Raji (cell line): ENCODE data around the gene KLHL15.

Source experiments
- POLR2A ChIP-seq: IDR thresholded peaks from 2 replicates; pipeline ENCODE4 v1.6.1; 2011; ENCODE audit warnings: low read depth, low read length, control low read depth; ENCODE audit not compliant: insufficient read depth

KLHL15 gene

DNA sequence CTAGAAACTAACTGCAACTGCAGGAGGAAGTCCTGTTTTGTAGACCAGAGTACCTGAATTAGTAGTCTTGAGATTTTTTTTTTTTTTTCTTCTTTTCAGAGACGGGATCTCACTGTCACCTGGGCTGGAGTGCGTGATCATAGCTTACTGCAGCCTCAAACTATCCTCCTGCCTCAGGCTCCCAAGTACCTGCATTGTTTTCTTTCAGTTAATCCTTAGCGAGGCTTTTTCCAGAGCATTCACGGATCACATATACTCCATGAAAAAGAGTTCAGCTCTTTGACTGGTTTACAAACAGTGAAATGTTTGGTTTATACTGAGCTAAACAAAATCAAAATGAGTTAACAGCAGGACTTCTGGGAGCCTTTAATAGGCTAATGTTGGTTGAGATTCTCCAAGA is 45.8 kb downstream of the KLHL15 start:
- TF ChIP-seq POLR2A = no peak

DNA sequence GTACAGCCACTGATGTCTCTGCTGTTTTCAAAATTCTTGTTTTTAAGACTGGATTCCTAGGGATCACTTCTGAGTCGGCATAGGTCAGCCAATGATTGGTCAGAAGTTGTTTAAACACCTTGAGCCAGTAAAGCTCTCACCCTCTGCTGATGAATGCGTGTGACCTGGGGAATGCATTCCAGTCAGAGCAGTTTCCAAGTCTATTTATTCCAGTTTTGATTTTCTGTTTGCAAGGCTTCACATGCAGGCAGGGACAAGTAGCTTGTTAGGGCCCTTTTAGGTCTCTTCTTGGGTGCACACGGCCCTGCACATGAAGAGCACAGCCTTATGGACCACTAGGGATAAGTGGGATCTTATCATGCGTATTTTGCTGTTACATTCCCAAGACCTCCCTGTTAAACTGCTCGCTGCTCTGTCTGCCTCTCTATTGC is 47.0 kb downstream of the KLHL15 start:
- no peak for TF ChIP-seq POLR2A

DNA sequence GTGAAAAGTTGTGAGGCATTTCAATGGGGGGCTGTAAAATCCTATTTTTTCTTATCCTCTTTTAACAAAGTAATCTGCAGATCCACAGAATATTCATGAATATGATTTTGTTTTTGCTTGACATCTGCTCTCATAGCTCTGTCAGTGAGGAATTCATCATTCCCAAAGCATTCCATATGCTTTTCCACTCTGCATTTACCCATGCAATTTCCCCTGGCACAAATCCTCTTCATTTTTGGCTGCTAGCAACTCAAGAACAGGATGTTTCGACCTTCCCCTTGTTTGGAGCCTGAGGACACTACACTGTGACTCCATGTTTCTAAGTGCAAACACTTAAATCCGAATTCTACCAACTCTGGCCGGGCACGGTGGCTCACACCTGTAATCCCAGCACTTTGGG is 48.5 kb downstream of the KLHL15 start:
- TF ChIP-seq POLR2A = no peak

DNA sequence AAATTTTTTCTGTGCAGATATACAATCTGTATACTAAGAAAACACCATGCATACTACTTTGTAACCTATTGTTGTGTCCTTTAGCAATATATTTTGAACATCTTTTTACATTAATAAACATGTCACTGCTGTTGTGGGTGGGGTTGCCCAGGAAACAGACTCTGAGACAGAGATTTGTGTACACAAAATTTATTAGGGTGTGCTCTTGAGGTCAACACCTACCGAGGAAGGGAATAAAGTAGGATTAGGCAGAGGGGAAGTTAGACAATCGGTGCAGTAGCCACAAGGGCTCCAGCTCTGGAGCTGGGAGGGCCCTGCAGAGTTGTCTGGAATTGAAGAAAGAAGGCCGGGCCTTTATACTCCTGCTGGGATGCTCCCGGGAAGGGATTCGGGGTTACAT is 62.8 kb downstream of the KLHL15 start:
- no peak for TF ChIP-seq POLR2A

DNA sequence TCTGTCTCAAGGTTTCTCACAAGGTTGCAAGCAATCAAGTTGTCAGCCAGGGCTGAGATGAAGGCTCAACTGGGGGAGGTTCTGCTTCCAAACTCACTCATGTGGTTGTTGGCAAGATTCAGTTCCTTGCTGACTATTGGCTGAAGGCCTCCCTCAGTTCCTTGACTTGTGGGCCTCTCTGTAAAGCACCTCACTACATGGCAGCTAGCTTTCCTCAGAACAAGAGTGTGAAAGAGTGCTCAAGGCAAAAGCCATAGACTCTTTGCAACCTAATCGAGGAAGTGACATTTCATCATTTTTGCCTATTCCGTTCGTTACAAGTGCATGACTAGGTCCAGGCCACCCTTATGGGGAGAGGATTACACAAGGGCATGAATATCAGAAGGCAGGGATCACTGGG is 67.2 kb downstream of the KLHL15 start:
- TF ChIP-seq POLR2A = no peak

DNA sequence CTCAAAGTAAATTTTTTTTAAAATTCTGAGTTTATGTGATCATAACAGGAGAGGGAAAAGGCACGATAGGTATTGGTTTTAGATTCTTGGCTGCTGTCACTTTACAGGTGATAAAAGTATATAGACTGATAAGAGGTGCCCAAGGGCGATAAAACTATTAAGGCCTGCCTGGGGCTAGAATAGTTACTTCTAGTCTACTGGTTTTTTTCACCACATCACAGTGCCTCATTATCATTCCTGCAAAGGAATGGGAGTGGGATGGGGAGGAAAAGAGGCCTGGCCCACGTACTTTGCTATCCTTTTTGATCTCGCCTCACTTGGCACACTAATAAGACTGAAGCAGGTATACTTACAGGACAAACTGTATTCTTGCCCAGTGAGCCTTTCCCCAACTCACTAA is 72.6 kb downstream of the KLHL15 start:
- no peak for TF ChIP-seq POLR2A

DNA sequence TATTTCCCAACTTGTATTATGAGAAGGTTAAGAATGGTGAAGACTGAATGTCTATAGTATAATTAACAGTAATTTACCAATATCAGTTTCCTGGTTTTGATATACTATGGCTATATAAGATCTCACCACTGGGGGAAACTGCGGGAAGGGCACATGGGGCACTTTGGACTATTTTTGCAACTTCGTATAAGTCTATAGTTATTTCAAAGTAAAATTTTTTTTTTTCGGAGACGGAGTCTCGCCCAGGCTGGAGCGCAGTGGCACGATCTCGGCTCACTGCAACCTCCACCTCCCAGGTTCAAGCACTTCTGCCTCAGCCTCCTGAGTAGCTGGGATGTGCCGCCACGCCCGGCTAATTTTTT is 73.1 kb downstream of the KLHL15 start:
- no peak for TF ChIP-seq POLR2A

DNA sequence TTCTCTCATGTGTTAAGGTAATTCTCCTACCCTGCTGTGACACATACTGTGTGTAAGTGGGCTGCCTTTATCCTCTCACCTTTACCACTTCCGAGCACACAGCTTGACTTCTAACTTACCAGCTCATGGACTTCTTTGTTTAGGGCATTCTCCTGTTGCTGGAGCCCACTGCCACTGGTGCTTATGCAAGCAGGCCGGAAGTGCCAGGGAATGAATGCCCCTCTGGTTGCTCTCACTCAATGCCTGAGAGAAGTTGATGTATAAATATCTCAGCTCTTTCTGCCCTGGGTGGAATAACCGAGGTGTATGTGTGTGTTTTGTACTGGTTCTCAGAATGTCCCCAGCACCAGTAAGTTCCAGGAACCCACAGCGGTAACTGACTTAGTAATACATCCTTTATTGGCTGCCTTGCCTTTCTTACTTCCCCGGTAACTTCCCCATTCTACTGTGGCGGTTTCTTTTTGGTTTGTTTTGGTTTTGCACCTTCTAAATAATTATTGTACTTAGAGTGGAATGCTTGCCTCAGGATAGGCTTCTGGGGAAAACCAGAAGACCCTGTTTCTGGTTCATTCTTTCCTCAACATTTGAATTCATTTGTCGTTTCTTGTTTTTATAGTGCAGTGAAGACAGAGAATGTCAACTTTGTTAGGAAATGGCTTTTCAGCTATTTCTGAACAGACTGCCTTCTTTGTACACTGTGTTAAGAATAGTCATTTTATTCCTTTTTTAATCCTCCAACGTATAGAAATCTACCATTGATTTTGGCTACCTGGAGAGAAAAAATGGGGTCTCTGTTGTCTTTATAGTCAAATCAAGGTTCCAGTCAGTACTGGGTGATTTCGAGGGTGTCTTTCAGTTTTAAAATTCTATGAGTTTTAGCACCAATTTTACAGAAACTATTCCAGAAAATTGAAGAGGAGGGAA is 73.7 kb downstream of the KLHL15 start:
- no peak for TF ChIP-seq POLR2A

DNA sequence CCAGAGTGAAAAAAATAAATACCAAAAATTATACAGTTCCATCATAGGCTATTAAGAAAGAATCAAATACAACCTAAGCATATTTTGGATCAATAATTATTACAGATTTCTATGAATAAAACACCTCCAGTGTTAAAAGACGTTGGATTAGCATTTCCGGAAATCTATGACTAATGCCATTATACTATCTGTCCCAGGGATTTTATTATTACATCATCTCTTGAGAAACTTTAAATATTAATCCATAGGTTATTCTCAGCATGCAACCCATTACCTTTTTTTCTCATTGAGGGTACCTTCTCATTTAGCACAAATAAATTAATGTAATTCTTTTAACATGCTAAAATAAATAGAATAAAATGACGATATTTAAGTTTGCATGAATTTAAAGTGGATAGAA is 74.6 kb downstream of the KLHL15 start:
- no peak for TF ChIP-seq POLR2A

DNA sequence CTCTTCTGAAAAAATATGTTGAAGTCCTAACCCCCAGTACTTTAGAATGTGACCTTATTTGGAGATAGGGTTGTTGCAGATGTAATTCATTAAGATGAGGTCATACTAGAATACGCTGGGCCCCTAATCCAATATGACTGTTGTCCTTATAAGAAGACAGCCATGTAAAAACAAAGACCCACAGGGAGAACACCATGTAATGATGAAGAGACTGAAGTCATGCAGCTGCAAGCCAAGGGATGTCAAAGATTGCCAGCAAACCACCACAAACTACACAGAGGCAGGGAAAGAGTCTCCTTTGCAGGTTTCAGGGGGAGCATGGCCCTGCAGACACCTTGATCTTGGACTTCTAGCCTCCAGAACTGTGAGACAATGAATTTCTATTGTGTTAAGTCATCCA is 81.8 kb downstream of the KLHL15 start:
- no peak for TF ChIP-seq POLR2A

DNA sequence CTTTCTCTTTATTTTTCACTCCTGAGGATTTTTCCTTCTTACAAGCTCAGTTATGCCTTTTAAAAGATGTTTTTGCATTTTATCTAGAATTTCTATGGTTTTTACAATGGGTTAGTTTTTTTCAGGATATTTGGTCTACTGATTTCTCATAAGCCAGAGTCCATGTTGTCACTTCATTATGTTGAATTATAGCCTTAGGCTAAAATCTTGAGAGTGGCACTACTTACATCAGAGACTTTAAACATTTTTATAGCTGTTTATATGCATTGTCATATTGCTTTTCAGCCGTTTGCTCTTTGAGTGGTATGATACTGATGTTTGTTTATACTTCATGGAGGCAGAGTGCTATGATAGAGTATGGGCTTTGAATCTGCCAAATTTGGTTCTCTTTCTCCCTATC is 82.8 kb downstream of the KLHL15 start:
- TF ChIP-seq POLR2A = no peak

DNA sequence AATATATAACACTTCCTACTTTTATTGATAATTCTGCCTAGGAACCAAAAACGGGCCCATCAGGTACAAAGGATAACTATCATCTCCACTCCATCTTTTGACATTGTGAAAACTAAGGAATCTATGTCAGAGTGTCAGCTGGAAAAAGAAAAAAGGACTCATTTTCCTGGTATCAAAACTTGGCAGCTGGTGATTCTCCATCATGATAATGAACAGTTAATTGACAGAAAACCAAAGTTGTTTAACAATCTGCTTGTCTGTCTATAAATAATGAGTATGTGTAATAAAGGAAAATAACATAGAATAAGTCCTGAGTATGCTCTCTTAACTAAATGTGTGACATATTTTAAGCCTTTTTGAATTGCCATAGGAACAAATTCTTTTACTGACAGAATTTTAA is 87.8 kb downstream of the KLHL15 start:
- no peak for TF ChIP-seq POLR2A

DNA sequence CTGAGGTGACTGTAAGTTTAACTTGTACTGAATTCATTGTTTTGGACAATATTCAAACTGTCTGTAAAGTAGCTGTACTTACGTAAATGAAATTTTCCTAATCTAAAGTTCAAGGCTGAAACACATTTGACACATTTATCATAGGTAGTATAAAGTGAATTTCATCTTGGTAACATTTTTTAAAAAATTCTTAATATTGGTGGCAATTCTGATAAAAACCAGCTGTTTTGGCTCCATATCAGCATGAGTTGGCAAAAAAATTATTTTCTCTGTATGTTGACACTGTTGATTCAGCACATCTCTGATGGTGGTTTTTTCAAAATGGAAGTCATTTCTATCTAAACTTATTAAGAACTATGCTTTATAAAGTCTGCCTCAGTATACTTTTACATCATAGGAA is 88.3 kb downstream of the KLHL15 start:
- TF ChIP-seq POLR2A = no peak

DNA sequence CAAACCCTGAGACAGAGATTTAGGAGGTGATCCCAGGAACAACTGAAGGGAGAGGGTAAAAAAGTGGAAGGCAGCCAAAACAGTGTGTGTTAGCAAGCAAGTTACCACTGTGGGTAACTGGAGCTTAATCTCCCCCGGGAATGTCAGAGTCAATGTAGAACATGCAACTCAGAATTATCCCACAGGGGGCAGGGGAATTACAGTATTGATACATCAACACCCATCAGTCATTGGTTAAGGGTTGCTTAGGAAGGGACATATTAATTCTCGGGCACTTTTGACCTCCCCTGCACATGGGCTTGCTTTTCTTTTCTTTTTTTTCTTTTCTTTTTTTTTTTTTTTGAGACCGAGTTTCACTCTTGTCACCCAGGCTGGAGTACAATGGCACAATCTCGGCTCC is 89.9 kb downstream of the KLHL15 start:
- TF ChIP-seq POLR2A = no peak

DNA sequence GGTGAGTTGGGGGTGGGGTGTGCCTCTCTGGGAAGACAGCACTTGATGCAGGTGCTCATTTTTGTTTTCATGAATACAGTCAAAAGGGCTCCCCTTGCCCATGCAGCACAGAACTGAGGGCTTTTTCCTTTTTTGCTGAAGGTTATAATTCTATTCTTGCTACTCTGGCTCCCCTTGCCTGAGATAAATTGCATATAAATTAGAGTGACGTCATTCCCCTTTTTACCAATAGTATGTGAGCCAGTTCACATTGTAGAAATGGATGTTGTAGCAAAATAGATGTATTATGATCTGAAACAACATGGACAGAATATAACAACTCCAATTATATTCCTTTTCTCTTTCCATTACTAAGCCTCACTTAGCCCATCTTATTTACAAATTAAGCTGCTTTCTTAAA is 90.8 kb downstream of the KLHL15 start:
- no peak for TF ChIP-seq POLR2A

DNA sequence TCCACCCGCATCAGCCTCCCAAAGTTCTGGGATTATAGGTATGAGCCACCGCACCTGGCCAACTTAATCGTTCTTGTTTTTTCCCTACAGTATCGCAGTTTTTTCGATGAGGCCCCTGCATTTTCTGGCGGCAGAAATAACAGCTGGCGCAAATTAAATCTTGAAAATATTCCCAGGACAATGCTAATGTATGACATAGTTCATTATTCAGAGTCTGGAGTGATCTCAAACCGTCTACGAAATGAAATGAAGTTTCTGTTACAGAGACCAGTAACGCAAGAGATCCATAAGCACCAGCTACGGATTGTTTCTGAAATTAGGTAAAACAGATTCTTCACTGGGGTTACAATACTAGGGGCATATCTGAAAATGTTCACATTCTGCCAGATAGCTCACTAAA is 91.9 kb downstream of the KLHL15 start:
- TF ChIP-seq POLR2A = no peak
